ENCODE results near the gene SCLY. TPM values are rescaled to one million over a fixed set of nuclear protein-coding genes. Genes with fewer than 3 reads are reported as not detected.

The SCLY gene
- total and polyA plus RNA-seq, 2 of the 13 experiments (the other 11 are each of a cell fraction or from before 2014, with no cell fraction given), result 27.9 to 38.6 TPM

DNA sequence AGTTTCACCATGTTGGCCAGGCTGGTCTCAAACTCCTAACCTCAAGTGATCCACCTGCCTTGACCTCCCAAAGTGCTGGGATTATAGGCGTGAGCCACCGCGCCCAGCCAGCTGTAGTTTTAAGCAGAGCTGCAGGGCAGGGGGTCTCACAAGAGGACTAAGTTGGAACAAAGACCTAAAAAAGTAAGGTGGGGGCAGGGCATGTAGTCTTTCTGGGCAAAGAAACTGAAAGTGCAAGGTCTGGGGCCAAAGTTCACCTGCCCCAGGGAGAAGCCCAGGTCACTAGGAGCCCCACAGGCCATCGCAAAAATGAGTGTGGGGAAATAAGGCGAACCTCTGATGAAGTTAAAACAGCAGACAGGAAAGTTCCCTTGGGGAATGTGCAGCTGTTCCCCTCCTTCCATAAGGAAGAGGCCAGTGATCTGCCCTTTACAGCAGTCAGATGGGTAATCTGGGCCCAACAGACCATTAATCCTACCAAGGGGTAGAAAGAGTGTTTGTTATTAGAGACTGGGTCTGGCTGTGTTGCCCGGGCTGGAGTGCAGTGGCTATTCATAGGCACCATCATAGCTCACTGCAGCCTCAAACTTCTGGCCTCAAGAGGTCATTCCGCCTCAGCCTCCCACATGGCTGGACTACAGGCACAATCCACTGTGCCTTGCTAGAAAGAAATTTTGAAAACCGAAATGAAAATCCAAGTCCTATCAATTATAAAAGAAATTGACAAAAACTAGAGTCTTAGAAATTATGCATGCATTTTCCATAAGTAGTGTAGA, 2.8 kb downstream of the SCLY start (continued):
- TF ChIP-seq TARDBP (CRISPR knock-in tag; IDR thresholded peaks at IDR 0.05), result no peak
- no peak for TF ChIP-seq TBX3 (IDR thresholded peaks at IDR 0.05; ENCODE audit: borderline replicate concordance)
- no peak for TF ChIP-seq ZNF282 (IDR thresholded peaks at IDR 0.05; ENCODE audit: partially characterized antibody)
- no peak for TF ChIP-seq SRY (CRISPR knock-in tag; IDR thresholded peaks at IDR 0.05)
- TF ChIP-seq NCOA2 (CRISPR knock-in tag; IDR thresholded peaks at IDR 0.05), result 0 out of 2 replicates have a peak, but pooled peaks have one; percentile 41
- no peak for TF ChIP-seq ZNF138 (CRISPR knock-in tag; IDR thresholded peaks at IDR 0.05; ENCODE audit: low read depth)
- TF ChIP-seq ISX (CRISPR knock-in tag; conservative IDR thresholded peaks at IDR 0.05), result no peak
- TF ChIP-seq EZH2 (conservative IDR thresholded peaks at IDR 0.05; ENCODE audit: low read depth, low read length), result no peak
- no peak for TF ChIP-seq KLF11 (CRISPR knock-in tag; IDR thresholded peaks at IDR 0.05)
- 0 out of 2 replicates have a peak, but pooled peaks have one; percentile 22 for TF ChIP-seq HMG20A (CRISPR knock-in tag; IDR thresholded peaks at IDR 0.05; ENCODE audit: borderline replicate concordance)
- peak; percentile 94; the same call in 1 of the 2 replicates for TF ChIP-seq ZNF543 (CRISPR knock-in tag; IDR thresholded peaks at IDR 0.05)
- no peak for TF ChIP-seq ZNF446 (CRISPR knock-in tag; IDR thresholded peaks at IDR 0.05)
- peak; percentile 79 for TF ChIP-seq HNF4G (IDR thresholded peaks at IDR 0.05; ENCODE audit: borderline replicate concordance, low read depth, low read length)
- TF ChIP-seq HNF4G (CRISPR knock-in tag; IDR thresholded peaks at IDR 0.05; ENCODE audit: borderline replicate concordance, low read depth), result peak; percentile 83
- no peak for TF ChIP-seq ZNF263 (CRISPR knock-in tag; IDR thresholded peaks at IDR 0.05)
- TF ChIP-seq GZF1 (CRISPR knock-in tag; IDR thresholded peaks at IDR 0.05), result no peak
- no peak for TF ChIP-seq ZNF773 (CRISPR knock-in tag; IDR thresholded peaks at IDR 0.05; ENCODE audit: borderline replicate concordance)
- no peak for TF ChIP-seq ZNF569 (CRISPR knock-in tag; IDR thresholded peaks at IDR 0.05; ENCODE audit: borderline replicate concordance)
- TF ChIP-seq, protein P1, sequence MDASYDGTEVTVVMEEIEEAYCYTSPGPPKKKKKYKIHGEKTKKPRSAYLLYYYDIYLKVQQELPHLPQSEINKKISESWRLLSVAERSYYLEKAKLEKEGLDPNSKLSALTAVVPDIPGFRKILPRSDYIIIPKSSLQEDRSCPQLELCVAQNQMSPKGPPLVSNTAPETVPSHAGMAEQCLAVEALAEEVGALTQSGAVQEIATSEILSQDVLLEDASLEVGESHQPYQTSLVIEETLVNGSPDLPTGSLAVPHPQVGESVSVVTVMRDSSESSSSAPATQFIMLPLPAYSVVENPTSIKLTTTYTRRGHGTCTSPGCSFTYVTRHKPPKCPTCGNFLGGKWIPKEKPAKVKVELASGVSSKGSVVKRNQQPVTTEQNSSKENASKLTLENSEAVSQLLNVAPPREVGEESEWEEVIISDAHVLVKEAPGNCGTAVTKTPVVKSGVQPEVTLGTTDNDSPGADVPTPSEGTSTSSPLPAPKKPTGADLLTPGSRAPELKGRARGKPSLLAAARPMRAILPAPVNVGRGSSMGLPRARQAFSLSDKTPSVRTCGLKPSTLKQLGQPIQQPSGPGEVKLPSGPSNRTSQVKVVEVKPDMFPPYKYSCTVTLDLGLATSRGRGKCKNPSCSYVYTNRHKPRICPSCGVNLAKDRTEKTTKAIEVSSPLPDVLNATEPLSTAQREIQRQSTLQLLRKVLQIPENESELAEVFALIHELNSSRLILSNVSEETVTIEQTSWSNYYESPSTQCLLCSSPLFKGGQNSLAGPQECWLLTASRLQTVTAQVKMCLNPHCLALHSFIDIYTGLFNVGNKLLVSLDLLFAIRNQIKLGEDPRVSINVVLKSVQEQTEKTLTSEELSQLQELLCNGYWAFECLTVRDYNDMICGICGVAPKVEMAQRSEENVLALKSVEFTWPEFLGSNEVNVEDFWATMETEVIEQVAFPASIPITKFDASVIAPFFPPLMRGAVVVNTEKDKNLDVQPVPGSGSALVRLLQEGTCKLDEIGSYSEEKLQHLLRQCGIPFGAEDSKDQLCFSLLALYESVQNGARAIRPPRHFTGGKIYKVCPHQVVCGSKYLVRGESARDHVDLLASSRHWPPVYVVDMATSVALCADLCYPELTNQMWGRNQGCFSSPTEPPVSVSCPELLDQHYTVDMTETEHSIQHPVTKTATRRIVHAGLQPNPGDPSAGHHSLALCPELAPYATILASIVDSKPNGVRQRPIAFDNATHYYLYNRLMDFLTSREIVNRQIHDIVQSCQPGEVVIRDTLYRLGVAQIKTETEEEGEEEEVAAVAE (CRISPR knock-in tag; IDR thresholded peaks at IDR 0.05; ENCODE audit: borderline replicate concordance), result no peak
- TF ChIP-seq TP53 (CRISPR knock-in tag; conservative IDR thresholded peaks at IDR 0.05), result no peak
- TF ChIP-seq ZNF652 (CRISPR knock-in tag; IDR thresholded peaks at IDR 0.05; ENCODE audit: borderline replicate concordance, low read depth), result no peak
- TF ChIP-seq ZNF235 (CRISPR knock-in tag; IDR thresholded peaks at IDR 0.05; ENCODE audit: borderline replicate concordance), result no peak
- no peak for TF ChIP-seq RORA (CRISPR knock-in tag; IDR thresholded peaks at IDR 0.05)
- TF ChIP-seq, protein P2, sequence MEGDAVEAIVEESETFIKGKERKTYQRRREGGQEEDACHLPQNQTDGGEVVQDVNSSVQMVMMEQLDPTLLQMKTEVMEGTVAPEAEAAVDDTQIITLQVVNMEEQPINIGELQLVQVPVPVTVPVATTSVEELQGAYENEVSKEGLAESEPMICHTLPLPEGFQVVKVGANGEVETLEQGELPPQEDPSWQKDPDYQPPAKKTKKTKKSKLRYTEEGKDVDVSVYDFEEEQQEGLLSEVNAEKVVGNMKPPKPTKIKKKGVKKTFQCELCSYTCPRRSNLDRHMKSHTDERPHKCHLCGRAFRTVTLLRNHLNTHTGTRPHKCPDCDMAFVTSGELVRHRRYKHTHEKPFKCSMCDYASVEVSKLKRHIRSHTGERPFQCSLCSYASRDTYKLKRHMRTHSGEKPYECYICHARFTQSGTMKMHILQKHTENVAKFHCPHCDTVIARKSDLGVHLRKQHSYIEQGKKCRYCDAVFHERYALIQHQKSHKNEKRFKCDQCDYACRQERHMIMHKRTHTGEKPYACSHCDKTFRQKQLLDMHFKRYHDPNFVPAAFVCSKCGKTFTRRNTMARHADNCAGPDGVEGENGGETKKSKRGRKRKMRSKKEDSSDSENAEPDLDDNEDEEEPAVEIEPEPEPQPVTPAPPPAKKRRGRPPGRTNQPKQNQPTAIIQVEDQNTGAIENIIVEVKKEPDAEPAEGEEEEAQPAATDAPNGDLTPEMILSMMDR (CRISPR knock-in tag; IDR thresholded peaks at IDR 0.05), result no peak
